Mesodermal cell (in vitro differentiated cells): ENCODE measurements around the gene BCAN. TPM values are rescaled to one million over a fixed set of nuclear protein-coding genes. Genes with fewer than 3 reads are reported as not detected.

Experiments used
- H3K27ac ChIP-seq: 2 replicates; pipeline ENCODE4 v1.7.0; 2013; ENCODE audit warnings: mild to moderate bottlenecking, low read depth, low read length, moderate library complexity; ENCODE audit not compliant: severe bottlenecking
- H3K36me3 ChIP-seq: 2 replicates; pipeline ENCODE4 v1.7.1; 2013; ENCODE audit warnings: mild to moderate bottlenecking, low read length, moderate library complexity; ENCODE audit not compliant: control insufficient read depth, insufficient read depth
- H3K4me1 ChIP-seq: one replicate; pipeline ENCODE4 v1.7.1; 2013; ENCODE audit warnings: mild to moderate bottlenecking, low read length; ENCODE audit not compliant: insufficient read depth, control insufficient read depth, poor library complexity, severe bottlenecking
- H3K4me3 ChIP-seq: 2 replicates; pipeline ENCODE4 v1.7.0; 2013; ENCODE audit warnings: low read length, control low read depth, mild to moderate bottlenecking; ENCODE audit not compliant: insufficient read depth, poor library complexity, severe bottlenecking; ENCODE audit errors: extremely low read depth
- H3K9me3 ChIP-seq: 2 replicates; pipeline ENCODE4 v1.7.1; 2013; ENCODE audit warnings: mild to moderate bottlenecking, low read length, moderate library complexity; ENCODE audit not compliant: control insufficient read depth
- WGBS, 2 experiments: methylation state at CpG; one replicate each; pipeline ENCODE4 v1.1.5; 2013; ENCODE audit warnings: missing lambda C conversion rate in 2 of 2; ENCODE audit not compliant: insufficient coverage in 2 of 2; 5-methylcytosine and 5-hydroxymethylcytosine counted together
- polyA plus RNA-seq, 2 experiments: library from polyadenylated mRNA; stranded (reverse); fragments of 50-300 nt; gene quantifications; one replicate each; pipeline ENCODE4 v1.2.3, GENCODE V29; 2013

Gene BCAN
- 0.77 TPM for polyA plus RNA-seq (2013, experiment 1 of 2)
- polyA plus RNA-seq (2013, experiment 2 of 2) = 0.71 TPM

GRCh38 chr1:156641761-156642264 lies at the start of gene BCAN:
TSS of gene BCAN (plus strand) at chr1:156642117. CDS start at chr1:156646055, 3,938 bp downstream.
- peaks cover 9% of the 10 kb centered on the region for H3K4me1 ChIP-seq
- H3K9me3 ChIP-seq = no peaks in the 10 kb centered on the region
- H3K4me3 ChIP-seq = peak within 1 kb of the TSS; percentile 31
- WGBS, 2 experiments = 0 to 1% methylated on average over 22 of the region's 46 CpGs
- no peak within 1 kb of the TSS for H3K27ac ChIP-seq
- H3K36me3 ChIP-seq = no peaks in the 10 kb centered on the region

- Histone ChIP-seq H3K4me1 (no peaks in the 10 kb centered on the region), H3K27ac (peak overlapping the region; percentile 36), H3K4me3 (peak overlapping the region; percentile 69), H3K36me3 (peaks cover 44% of the 10 kb centered on the region), H3K9me3 (no peaks in the 10 kb centered on the region)
- 66 to 70% methylated on average over 9 to 12 of the region's 16 CpGs for WGBS, 2 experiments
Observed at GRCh38 chr1:156592158-156592909, 49.6 kb upstream of the BCAN start.

- no peak overlapping the region for H3K4me3 ChIP-seq
- no peaks in the 10 kb centered on the region for H3K9me3 ChIP-seq
- no peaks in the 10 kb centered on the region for H3K4me1 ChIP-seq
- WGBS, 2 experiments = 95 to 98% methylated on average over 7 of the region's 8 CpGs
- H3K36me3 ChIP-seq = peaks cover 52% of the 10 kb centered on the region
- H3K27ac ChIP-seq = peak overlapping the region; percentile 7
Observed at GRCh38 chr1:156592910-156593660, 48.8 kb upstream of the BCAN start.

- Histone ChIP-seq H3K4me3 (no peak overlapping the region), H3K9me3 (no peaks in the 10 kb centered on the region), H3K4me1 (no peaks in the 10 kb centered on the region), H3K27ac (no peak overlapping the region), H3K36me3 (peaks cover 57% of the 10 kb centered on the region)
- 97 to 98% methylated on average over 6 to 8 of the region's 8 CpGs for WGBS, 2 experiments
Observed at GRCh38 chr1:156593661-156593989, 48.3 kb upstream of the BCAN start.

GRCh38 chr1:156594190-156594589 lies 47.7 kb upstream of the BCAN start:
- no peaks in the 10 kb centered on the region for H3K9me3 ChIP-seq
- no peaks in the 10 kb centered on the region for H3K4me1 ChIP-seq
- H3K36me3 ChIP-seq = peaks cover 63% of the 10 kb centered on the region
- 89 to 96% methylated on average over 3 of the region's 3 CpGs for WGBS, 2 experiments
- no peak overlapping the region for H3K27ac ChIP-seq
- no peak overlapping the region for H3K4me3 ChIP-seq

- WGBS, 2 experiments = 95 to 100% methylated on average over 2 of the region's 2 CpGs
- Histone ChIP-seq H3K4me1 (no peaks in the 10 kb centered on the region), H3K27ac (no peak overlapping the region), H3K36me3 (peaks cover 69% of the 10 kb centered on the region), H3K4me3 (no peak overlapping the region), H3K9me3 (no peaks in the 10 kb centered on the region)
Observed at GRCh38 chr1:156595016-156595415, 46.9 kb upstream of the BCAN start.

GRCh38 chr1:156596426-156596825 lies 45.5 kb upstream of the BCAN start:
- WGBS, 2 experiments = 100% methylated on average over 1 of the region's 3 CpGs; no CpG with 5 or more reads in 1 of the 2 experiments

GRCh38 chr1:156598125-156598524 lies 43.8 kb upstream of the BCAN start:
- H3K36me3 ChIP-seq = peaks cover 64% of the 10 kb centered on the region
- WGBS, 2 experiments = 91 to 94% methylated on average over 5 of the region's 5 CpGs
- H3K9me3 ChIP-seq = no peaks in the 10 kb centered on the region
- no peak overlapping the region for H3K27ac ChIP-seq
- H3K4me3 ChIP-seq = no peak overlapping the region
- H3K4me1 ChIP-seq = no peaks in the 10 kb centered on the region

More at GRCh38 chr1:156596426-156596825, 45.5 kb upstream of the BCAN start:
- Histone ChIP-seq H3K4me1 (no peaks in the 10 kb centered on the region), H3K27ac (no peak overlapping the region), H3K4me3 (no peak overlapping the region), H3K9me3 (no peaks in the 10 kb centered on the region), H3K36me3 (peaks cover 69% of the 10 kb centered on the region)

GRCh38 chr1:156598731-156599432 lies 43.0 kb upstream of the BCAN start:
- H3K4me1 ChIP-seq = no peaks in the 10 kb centered on the region
- H3K36me3 ChIP-seq = peaks cover 57% of the 10 kb centered on the region
- no peak overlapping the region for H3K27ac ChIP-seq
- no peak overlapping the region for H3K4me3 ChIP-seq
- 100% methylated on average over 2 of the region's 4 CpGs; no CpG with 5 or more reads in 1 of the 2 experiments for WGBS, 2 experiments
- no peaks in the 10 kb centered on the region for H3K9me3 ChIP-seq

GRCh38 chr1:156599811-156600210 lies 42.1 kb upstream of the BCAN start:
- Histone ChIP-seq H3K4me3 (no peak overlapping the region), H3K27ac (no peak overlapping the region), H3K36me3 (peaks cover 47% of the 10 kb centered on the region), H3K9me3 (no peaks in the 10 kb centered on the region), H3K4me1 (no peaks in the 10 kb centered on the region)
- 93% methylated on average over 2 of the region's 3 CpGs; no CpG with 5 or more reads in 1 of the 2 experiments for WGBS, 2 experiments
